Measurements from ENCODE around the gene SLX4IP.

Gene SLX4IP

GRCh38 chr20:10516529-10516928 is 81.4 kb downstream of the SLX4IP start:
- Histone ChIP-seq H3K27ac (ENCODE audit: low read length) (no peak overlapping the region), H3K4me3 (ENCODE audit: low read length) (no peak overlapping the region), H3K9ac (ENCODE audit: low read length) (no peak overlapping the region), H4K20me1 (ENCODE audit: insufficient read depth, low read length) (no peaks in the 10 kb centered on the region), H3K4me1 (ENCODE audit: low read length) (peaks cover 28% of the 10 kb centered on the region), H3K27me3 (ENCODE audit: low read depth, low read length) (no peaks in the 10 kb centered on the region), H3K4me2 (ENCODE audit: low read length) (no peak overlapping the region), H3K9me3 (ENCODE audit: insufficient read depth, low read length) (no peaks in the 10 kb centered on the region), H3K36me3 (replicated peaks; ENCODE audit: low read depth, low read length) (no peaks in the 10 kb centered on the region), H3K79me2 (ENCODE audit: low read length) (0 out of 2 replicates have a peak, but pooled peaks cover 3% of the 10 kb centered on the region), H2AFZ (ENCODE audit: low read depth, low read length) (no peak overlapping the region)
- TF ChIP-seq EZH2phosphoT487 (IDR thresholded peaks at IDR 0.05; ENCODE audit: low read depth): no peak
- TF ChIP-seq CTCF (IDR thresholded peaks at IDR 0.05; ENCODE audit: low read depth, low read length): no peak

GRCh38 chr20:10519361-10520046 is 84.4 kb downstream of the SLX4IP start:
- H3K4me1 ChIP-seq (ENCODE audit: low read length): peaks cover 5% of the 10 kb centered on the region
- no peak overlapping the region for H3K4me3 ChIP-seq (ENCODE audit: low read length)
- no peaks in the 10 kb centered on the region for H3K27me3 ChIP-seq (ENCODE audit: low read depth, low read length)
- 0 out of 2 replicates have a peak, but pooled peaks cover 3% of the 10 kb centered on the region for H3K79me2 ChIP-seq (ENCODE audit: low read length)
- no peaks in the 10 kb centered on the region for H4K20me1 ChIP-seq (ENCODE audit: insufficient read depth, low read length)
- H3K9me3 ChIP-seq (ENCODE audit: insufficient read depth, low read length): no peaks in the 10 kb centered on the region
- no peak overlapping the region for H3K27ac ChIP-seq (ENCODE audit: low read length)
- TF ChIP-seq EZH2phosphoT487 (IDR thresholded peaks at IDR 0.05; ENCODE audit: low read depth) (no peak), CTCF (IDR thresholded peaks at IDR 0.05; ENCODE audit: low read depth, low read length) (no peak)
- H3K36me3 ChIP-seq (replicated peaks; ENCODE audit: low read depth, low read length): no peaks in the 10 kb centered on the region
- H3K4me2 ChIP-seq (ENCODE audit: low read length): no peak overlapping the region
- H3K9ac ChIP-seq (ENCODE audit: low read length): no peak overlapping the region
- H2AFZ ChIP-seq (ENCODE audit: low read depth, low read length): no peak overlapping the region

DNA sequence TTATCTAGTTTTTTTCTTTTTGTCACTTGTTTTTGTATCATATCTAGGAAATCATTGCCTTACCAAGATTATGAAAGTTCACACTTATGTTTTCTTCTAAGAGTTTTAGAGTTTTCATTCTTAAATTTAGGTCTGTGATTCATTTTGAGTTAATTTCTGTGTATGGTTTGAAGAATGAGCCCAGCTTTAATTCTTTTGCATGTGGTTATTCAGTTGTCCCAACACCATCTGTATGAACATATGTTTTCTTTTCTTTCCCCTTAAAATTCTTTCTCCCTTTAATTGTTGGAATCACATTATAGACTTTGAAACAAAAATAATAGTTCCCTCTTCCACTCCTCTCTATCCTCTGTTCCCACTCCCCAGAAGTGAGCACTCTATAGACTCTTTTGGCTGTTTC is 85.4 kb downstream of the SLX4IP start:
- Histone ChIP-seq H3K27ac (ENCODE audit: low read length) (no peak overlapping the region), H3K36me3 (replicated peaks; ENCODE audit: low read depth, low read length) (no peaks in the 10 kb centered on the region), H3K4me1 (ENCODE audit: low read length) (peaks cover 5% of the 10 kb centered on the region; the same call in 1 of the 2 replicates), H3K79me2 (ENCODE audit: low read length) (0 out of 2 replicates have a peak, but pooled peaks cover 3% of the 10 kb centered on the region), H4K20me1 (ENCODE audit: insufficient read depth, low read length) (no peaks in the 10 kb centered on the region), H3K4me3 (ENCODE audit: low read length) (no peak overlapping the region), H3K9ac (ENCODE audit: low read length) (no peak overlapping the region), H3K27me3 (ENCODE audit: low read depth, low read length) (no peaks in the 10 kb centered on the region), H3K9me3 (ENCODE audit: insufficient read depth, low read length) (no peaks in the 10 kb centered on the region), H3K4me2 (ENCODE audit: low read length) (no peak overlapping the region), H2AFZ (ENCODE audit: low read depth, low read length) (no peak overlapping the region)
- TF ChIP-seq EZH2phosphoT487 (IDR thresholded peaks at IDR 0.05; ENCODE audit: low read depth): no peak
- TF ChIP-seq CTCF (IDR thresholded peaks at IDR 0.05; ENCODE audit: low read depth, low read length): no peak

DNA sequence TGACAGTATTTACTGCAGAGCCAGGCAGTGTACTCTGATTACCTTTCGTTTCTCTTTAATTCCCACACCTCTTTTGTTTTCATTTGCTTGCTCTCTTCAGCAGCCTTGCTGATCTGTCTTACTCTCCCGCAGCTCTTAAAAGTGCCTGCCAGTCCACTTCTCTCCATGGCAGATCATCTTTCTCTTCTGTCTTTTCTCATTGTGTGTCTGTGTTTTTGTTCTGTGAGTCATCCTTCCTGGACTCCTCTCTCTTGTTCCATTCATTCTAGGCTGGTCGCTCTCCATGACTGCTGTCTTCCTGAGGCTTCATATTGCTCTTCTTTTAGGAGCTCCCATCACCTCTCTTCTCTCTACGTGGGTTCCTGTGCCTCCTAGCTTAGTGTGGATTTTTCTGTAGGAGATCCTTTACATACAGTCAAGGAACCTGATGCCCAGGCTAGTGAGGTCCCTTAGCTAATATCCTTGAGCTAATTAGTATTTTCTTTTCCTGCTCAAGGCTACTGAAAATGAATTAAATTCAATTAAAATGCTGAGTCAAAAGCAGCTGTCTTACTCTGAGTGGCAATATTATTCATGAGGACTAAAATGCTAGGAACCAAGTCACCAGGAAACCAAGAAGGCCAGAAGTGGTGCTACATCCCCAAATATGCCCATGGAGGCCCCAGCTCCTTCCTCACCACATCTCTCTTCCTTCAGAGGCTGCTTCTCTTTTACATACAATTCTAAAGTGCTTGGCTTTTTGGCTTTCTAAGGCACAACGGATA is 86.1 kb downstream of the SLX4IP start:
- H3K36me3 ChIP-seq (replicated peaks; ENCODE audit: low read depth, low read length): no peaks in the 10 kb centered on the region
- no peaks in the 10 kb centered on the region for H4K20me1 ChIP-seq (ENCODE audit: insufficient read depth, low read length)
- 0 out of 2 replicates have a peak, but pooled peaks cover 3% of the 10 kb centered on the region for H3K79me2 ChIP-seq (ENCODE audit: low read length)
- TF ChIP-seq CTCF (IDR thresholded peaks at IDR 0.05; ENCODE audit: low read depth, low read length) (no peak), EZH2phosphoT487 (IDR thresholded peaks at IDR 0.05; ENCODE audit: low read depth) (no peak)
- no peaks in the 10 kb centered on the region for H3K9me3 ChIP-seq (ENCODE audit: insufficient read depth, low read length)
- H2AFZ ChIP-seq (ENCODE audit: low read depth, low read length): no peak overlapping the region
- H3K4me3 ChIP-seq (ENCODE audit: low read length): no peak overlapping the region
- H3K27ac ChIP-seq (ENCODE audit: low read length): no peak overlapping the region
- no peaks in the 10 kb centered on the region for H3K4me1 ChIP-seq (ENCODE audit: low read length)
- H3K9ac ChIP-seq (ENCODE audit: low read length): no peak overlapping the region
- H3K27me3 ChIP-seq (ENCODE audit: low read depth, low read length): no peaks in the 10 kb centered on the region
- H3K4me2 ChIP-seq (ENCODE audit: low read length): no peak overlapping the region
